Hematopoietic multipotent progenitor cell treated with erythropoietin and hydrocortisone succinate and interleukin-3 and kit ligand, for 6 days (in vitro differentiated cells): Measurements from ENCODE around the gene UBTF.
"Not testable (repeated sequence)": the region's sequence is repeated elsewhere in the genome, so short reads cannot be mapped to it uniquely, and the experiment has no call there.

ENCODE experiments used
- DNase-seq: peaks from one replicate; pipeline ENCODE4 v3.0.0-alpha.2; 2015

The UBTF gene

DNA sequence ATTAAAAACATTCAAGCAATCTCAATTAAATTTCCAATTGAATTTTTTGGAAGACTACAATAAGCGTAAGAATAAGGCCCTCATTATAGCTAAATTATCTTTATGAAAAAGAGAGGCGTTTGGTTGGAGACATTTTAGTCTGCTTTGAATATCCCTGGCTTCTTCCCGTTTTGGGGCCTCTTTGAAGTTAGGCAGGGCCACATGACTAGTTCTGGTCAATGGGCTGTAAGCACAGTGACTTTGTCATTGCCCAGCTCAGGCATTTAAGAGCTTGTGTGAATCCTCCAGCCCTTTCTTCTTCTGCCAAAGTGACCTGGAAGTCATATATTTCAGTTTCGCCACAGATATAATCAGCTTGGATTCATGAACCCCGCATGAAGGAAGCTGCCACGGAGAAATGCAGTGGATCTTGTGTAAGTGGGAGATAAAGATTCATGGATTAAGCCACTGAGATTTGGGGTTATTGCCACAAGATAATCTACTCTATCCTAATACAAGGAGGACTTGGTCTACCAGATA, 21.7 kb upstream of the UBTF start:
- peak; percentile 61 for DNase-seq

GRCh38 chr17:44237886-44238285, 18.4 kb upstream of the UBTF start:
- not testable (repeated sequence) for DNase-seq

- DNase-seq: peak; percentile 57
Observed at GRCh38 chr17:44236444-44236991, 17.0 kb upstream of the UBTF start.

- no peak for DNase-seq
Observed at GRCh38 chr17:44235583-44235936, 16.1 kb upstream of the UBTF start.

- no peak for DNase-seq
Observed at GRCh38 chr17:44233582-44233981, 14.1 kb upstream of the UBTF start.

- DNase-seq: no peak
Observed at GRCh38 chr17:44232061-44232460, 12.6 kb upstream of the UBTF start.

DNA sequence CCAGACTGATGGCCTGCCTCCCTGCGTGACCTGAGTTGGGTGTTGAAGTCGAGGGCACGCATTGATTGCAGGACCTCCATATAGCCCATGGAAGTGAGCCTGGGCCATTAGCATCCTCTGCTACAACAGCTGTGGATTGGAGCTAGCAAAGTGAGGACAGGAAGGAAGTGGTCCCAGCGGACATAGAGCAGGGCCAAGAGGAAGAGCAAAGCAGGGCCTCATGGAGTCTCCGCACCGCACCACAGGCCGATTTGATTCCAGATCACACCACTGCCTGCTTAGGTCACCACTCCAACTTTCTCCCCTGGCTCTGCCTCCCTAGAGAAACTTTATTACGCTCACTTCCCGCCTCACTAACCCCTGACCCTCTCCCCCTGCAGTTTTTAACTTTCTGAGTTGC, 10.7 kb upstream of the UBTF start:
- no peak for DNase-seq

DNA sequence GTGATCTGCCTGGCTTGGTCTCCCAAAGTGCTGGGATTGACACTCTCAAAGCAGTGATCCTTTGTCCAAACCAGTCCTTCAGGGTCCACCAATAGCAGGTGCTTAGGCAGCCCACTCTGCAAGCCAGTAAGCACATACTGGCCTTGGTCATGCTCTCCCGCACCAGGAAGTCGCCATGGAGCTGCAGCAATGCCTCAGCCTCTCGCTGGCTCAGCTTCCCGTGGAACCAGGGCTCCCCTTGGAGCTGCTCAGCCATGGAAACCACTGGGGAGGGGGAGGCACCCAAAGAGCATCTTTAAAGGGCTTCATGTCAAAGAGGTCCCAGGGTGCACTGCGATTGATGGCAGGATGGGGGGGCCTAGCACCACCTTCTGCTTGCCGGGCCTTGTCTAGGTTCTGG, 9.6 kb upstream of the UBTF start:
- no peak for DNase-seq

DNA sequence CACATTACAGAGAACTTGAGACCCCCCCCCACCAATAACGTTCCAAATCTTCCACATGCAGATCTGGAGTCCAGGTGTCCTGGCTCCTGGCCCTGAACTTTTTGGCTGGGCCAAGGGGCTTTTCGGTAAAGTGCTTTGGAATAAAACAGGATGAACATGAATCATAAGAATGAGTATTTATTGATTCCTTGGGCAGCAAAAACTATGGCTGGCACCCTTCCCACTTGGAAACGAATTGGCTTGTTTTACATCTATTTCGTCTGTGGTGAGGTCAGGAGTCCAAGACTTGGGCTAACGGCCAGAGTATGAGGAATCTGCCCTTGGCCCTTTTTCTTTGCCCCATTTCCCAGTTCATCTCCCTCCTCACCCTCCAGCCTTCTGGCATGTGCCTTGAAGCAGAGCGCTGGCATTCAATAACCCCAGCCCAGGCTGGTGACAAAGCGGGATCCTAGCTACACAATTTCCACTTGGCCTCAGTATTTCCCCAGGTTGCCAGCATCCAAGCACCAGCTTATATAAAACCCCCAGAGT, 4.1 kb upstream of the UBTF start:
- DNase-seq: no peak

GRCh38 chr17:44222112-44222869, 2.8 kb upstream of the UBTF start:
- DNase-seq: peak; percentile 92

DNA sequence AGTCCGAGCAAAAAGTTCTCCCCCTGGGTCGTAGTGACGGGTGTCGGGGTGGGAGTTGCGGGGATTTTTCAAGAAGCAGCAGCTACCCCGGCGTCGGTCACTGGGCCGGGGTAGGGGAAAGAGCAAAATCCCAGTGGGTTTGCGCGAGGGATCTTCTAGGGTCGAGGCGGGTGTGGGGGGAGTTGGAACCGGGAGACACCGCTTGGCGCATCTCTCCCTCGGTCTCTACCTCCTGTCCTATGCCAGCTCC, 2.3 kb upstream of the UBTF start:
- DNase-seq: no peak

DNA sequence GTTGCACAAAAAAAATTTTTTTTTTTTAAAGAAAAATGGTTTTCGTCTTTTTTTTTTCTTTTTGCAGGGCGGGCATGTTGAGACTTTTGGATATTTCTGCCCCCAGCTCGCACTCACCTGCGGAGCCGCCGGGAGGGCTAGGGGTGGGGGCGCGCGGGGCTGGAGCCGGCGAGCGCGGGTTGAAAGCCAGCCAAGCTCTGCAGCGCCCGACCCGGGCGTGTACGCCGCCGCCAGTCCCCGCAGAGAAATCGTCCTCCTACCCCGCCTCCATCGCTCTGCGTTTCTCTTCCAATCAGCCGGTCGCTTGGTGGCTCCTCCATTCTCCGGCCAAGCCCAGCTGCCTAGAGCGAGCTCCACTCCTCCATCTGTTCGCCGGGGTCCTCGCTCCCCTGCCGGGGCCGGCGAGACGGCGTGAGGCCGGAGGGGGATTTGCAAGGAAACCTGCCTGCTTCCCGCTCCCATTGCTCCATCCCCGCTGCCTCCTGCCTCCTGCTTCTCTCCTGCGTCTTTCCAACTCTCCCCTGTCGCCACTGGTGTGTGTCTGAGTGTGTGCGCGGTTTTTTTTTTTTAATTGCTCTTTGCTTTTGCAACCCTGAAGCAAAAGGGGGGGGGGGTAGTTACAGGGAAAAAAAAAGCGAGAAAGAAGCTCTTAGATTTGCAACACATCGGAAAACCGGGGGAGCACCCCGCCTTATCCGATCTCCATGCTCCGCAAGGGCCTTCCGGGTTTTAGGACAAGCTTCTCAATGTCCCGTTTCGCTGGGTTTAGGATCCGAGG, 1.8 kb upstream of the UBTF start:
- DNase-seq: peak; percentile 93

DNA sequence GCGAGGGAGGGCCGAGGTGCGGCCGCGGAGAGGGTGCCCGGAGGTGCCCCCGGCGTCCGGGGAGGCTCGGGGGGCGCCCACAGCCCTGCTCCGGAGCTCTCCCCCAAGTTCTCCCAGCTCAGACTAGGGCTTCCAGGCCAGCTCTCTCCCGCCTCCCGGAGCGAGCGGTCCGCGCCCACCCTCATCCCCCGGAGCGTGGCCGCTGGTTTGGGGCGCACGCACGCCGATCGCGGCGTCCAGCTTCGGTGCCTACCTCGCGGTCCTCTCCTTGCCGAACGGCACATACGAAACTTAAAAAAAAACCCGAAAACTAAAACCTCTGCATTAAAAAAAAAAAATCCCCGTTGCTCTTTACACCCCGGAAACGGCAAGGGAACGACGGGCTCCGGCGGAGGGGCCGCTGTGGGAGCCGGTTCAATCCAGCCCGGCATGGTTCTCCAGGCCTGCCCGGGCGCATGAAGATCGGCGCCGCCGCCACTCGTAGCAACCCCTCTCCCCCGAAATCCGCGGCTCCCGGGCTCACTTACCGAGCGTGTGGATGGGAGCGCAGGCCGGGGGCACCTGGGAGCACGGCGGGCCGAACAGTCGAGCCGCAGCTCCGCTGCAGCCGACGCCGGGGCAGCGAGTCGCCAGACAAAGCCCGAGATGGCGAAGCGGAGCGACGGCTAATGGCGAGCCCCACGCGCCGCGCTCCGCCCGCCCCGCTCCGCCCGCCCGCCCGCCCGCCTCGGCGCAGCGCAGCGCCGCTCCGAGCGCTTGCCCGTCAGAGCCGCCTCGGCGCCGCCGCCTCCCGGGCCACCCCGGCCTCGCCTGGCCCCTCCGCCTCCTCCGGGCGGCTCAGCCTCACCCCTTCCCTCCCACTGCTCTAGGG, 973 bp upstream of the UBTF start:
- peak; percentile 70 for DNase-seq

DNA sequence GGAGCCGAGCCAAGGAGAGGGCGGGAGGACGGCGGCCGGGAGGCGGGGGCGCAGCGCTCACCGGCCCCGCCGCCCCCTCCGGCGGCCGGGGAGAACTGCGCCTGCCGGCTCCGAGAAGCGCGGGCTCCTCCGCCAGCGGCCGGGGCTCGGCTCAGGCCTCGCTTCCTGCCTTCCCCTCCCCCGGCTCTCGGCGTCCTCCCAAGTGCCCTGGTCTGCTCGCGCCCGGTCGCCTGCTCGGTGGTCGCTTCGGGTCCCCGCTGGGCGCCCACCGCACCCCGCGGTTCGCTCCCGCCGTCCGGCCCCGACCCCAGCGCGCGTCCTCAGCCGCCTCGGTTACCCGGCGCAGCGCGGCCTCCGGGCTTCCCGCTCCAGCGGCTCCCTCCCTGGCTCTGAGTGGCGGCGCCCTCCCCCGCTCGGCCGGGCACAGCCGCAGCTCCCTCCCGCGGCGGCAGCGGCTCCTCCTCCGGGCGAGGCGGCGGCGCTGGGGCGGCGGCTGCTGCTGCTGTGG, 313 bp downstream of the UBTF start:
- DNase-seq: no peak

- peak; percentile 97 for DNase-seq
Observed at GRCh38 chr17:44218344-44219107, 949 bp downstream of the UBTF start.

GRCh38 chr17:44217738-44218343, 1.6 kb downstream of the UBTF start:
- peak; percentile 36 for DNase-seq

GRCh38 chr17:44216694-44217093, 2.8 kb downstream of the UBTF start:
- no peak for DNase-seq

- DNase-seq: no peak
Observed at GRCh38 chr17:44216173-44216572, 3.3 kb downstream of the UBTF start.

DNA sequence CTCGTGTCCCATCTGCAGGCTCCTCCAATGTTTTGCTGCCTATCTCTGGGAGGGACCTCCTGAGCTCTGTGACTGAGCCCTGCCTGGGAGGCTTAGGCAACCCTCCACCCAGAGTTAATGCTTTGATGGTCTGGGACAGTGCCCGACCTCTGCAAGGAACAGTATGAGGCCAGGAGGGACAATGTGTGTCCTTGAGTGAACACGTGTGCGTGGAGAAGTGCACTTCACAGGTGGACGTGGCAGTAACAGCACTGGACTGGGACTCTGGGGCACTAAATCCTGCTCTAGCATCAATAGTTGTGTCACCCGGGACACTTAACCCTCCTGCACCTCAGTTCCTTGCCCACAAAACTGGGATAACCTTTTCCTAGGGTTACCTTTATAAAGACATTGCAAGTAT, 4.6 kb downstream of the UBTF start:
- no peak for DNase-seq

DNA sequence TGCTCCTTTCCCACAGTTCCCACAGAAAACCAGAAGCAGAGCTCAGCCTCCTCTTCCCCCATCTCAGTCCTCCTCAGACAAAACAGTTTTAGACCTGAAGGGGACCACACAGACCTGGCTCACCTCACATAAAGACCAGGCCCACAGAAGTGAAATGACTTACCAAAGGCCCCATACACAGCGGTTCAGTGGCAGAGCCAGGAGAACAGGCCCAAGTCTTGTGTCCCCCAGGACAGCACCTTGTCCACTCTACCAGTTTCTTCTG, 5.3 kb downstream of the UBTF start:
- DNase-seq: no peak

GRCh38 chr17:44213403-44214229, 5.9 kb downstream of the UBTF start:
- no peak for DNase-seq
